Measurements from ENCODE around the gene AK2.

Gene AK2

DNA sequence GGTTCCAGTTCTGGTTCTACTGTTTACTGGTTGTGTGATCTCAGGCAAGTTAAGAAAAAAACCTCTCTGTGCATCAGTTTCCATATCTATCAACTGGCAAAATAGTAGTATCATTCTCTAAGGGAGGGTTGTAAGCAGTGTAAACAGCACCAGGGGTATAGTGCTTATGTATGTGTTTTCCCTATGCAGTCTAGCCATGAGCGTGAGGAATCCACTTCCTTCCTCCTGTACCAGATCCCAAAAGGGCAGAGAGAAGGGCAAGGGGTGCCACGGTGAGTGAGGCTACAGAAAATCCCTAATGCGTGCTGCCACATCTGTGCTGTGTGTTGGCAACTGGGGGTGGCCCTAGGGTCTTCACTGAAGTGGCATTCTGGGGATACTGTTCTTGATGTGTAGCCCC is 53.7 kb downstream of the AK2 start:
- TF ChIP-seq, protein P1, sequence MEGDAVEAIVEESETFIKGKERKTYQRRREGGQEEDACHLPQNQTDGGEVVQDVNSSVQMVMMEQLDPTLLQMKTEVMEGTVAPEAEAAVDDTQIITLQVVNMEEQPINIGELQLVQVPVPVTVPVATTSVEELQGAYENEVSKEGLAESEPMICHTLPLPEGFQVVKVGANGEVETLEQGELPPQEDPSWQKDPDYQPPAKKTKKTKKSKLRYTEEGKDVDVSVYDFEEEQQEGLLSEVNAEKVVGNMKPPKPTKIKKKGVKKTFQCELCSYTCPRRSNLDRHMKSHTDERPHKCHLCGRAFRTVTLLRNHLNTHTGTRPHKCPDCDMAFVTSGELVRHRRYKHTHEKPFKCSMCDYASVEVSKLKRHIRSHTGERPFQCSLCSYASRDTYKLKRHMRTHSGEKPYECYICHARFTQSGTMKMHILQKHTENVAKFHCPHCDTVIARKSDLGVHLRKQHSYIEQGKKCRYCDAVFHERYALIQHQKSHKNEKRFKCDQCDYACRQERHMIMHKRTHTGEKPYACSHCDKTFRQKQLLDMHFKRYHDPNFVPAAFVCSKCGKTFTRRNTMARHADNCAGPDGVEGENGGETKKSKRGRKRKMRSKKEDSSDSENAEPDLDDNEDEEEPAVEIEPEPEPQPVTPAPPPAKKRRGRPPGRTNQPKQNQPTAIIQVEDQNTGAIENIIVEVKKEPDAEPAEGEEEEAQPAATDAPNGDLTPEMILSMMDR (IDR thresholded peaks at IDR 0.05; ENCODE audit: low read depth, low read length, poor library complexity, severe bottlenecking): no peak
- TF ChIP-seq EZH2phosphoT487 (IDR thresholded peaks at IDR 0.05; ENCODE audit: borderline replicate concordance, low read length): no peak
- Histone ChIP-seq H3K79me2 (ENCODE audit: control insufficient read depth, low read length) (no peaks in the 10 kb centered on the region), H3K9me3 (ENCODE audit: control insufficient read depth, insufficient read depth, low read length) (no peaks in the 10 kb centered on the region), H3K4me3 (ENCODE audit: low read length) (no peak overlapping the region), H3K9me2 (replicated peaks; ENCODE audit: control insufficient read depth, low read length) (no peaks in the 10 kb centered on the region), H3K4me2 (ENCODE audit: low read length) (no peak overlapping the region), H3F3A (ENCODE audit: control insufficient read depth, insufficient read depth) (no peaks in the 10 kb centered on the region), H3K4me1 (ENCODE audit: control insufficient read depth, low read length) (peaks cover 38% of the 10 kb centered on the region), H3K36me3 (ENCODE audit: control insufficient read depth, low read length) (no peaks in the 10 kb centered on the region), H3K27ac (ENCODE audit: low read depth, low read length) (no peak overlapping the region), H3K27me3 (ENCODE audit: control insufficient read depth, low read length) (no peaks in the 10 kb centered on the region), H4K20me1 (ENCODE audit: control insufficient read depth, insufficient read depth, low read depth, low read length) (no peaks in the 10 kb centered on the region)

DNA sequence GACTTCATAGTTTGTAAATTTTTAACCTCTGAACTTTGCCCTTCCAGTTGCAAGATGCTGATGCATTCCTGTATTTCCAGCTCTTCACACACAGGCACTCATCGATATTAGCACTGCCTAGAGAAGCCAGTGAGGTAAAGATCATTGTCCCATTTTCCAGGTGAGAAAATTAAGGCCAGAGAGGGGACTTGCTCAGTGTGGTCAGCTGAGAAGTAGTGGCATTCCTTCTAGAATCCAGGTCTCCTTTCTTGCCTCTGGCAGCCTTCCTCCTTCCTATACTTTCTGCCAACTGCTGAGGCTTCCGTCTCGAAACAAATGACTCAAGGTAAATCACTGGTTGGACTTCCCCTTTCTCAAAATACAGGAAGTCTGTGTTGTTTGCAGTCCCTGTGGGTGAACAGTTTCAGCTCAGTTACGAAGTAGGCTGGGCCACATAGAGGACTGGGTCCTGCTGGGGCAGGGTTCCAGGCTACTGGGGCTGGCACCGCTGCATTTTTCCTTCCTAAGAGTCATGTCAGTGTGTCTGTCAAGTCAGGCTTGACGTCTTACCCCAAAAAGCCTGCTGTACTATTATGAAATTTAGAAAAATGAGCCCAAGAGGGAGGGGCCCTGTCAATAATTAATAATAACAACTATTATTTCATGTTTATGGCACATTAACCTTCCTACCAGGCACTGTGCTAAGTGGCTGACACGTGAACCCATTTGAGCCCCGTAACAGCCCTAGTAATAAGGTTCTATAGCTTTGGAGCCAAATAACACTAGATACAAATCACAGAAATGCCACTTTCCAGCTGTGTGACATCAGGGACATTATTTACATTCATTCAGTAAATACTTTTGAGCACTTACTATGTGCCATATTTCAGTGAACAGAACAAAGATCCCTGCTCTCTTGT is 55.4 kb downstream of the AK2 start:
- TF ChIP-seq EZH2phosphoT487 (IDR thresholded peaks at IDR 0.05; ENCODE audit: borderline replicate concordance, low read length): no peak
- TF ChIP-seq, protein P1 (IDR thresholded peaks at IDR 0.05; ENCODE audit: low read depth, low read length, poor library complexity, severe bottlenecking): no peak
- Histone ChIP-seq H3K4me2 (ENCODE audit: low read length) (peak overlapping the region; percentile 74), H3K27ac (ENCODE audit: low read depth, low read length) (peak overlapping the region; percentile 49), H3K27me3 (ENCODE audit: control insufficient read depth, low read length) (no peaks in the 10 kb centered on the region), H3K9me3 (ENCODE audit: control insufficient read depth, insufficient read depth, low read length) (no peaks in the 10 kb centered on the region), H3K9me2 (replicated peaks; ENCODE audit: control insufficient read depth, low read length) (no peaks in the 10 kb centered on the region), H3K79me2 (ENCODE audit: control insufficient read depth, low read length) (no peaks in the 10 kb centered on the region), H3K4me3 (ENCODE audit: low read length) (peak overlapping the region; percentile 56), H3K4me1 (ENCODE audit: control insufficient read depth, low read length) (peaks cover 38% of the 10 kb centered on the region), H3K36me3 (ENCODE audit: control insufficient read depth, low read length) (no peaks in the 10 kb centered on the region), H4K20me1 (ENCODE audit: control insufficient read depth, insufficient read depth, low read depth, low read length) (no peaks in the 10 kb centered on the region), H3F3A (ENCODE audit: control insufficient read depth, insufficient read depth) (no peaks in the 10 kb centered on the region)

DNA sequence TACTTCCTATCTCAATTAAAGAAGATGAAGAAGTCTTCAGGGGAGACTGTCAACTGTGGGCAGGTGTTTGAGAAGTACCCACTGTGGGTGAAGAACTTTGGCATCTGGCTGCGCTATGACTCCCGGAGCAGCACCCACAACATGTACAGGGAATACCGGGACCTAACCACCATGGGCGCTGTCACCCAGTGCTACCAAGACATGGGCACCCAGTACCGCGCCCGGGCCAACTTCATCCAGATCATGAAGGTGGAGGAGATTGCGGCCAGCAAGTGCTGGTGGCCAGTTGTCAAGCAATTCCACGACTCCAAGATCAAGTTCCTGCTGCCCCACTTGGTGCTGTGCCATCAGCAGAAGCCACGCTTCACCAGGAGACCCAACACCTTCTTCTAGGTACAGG is 56.6 kb downstream of the AK2 start:
- no peaks in the 10 kb centered on the region for H3K9me2 ChIP-seq (replicated peaks; ENCODE audit: control insufficient read depth, low read length)
- H3K4me2 ChIP-seq (ENCODE audit: low read length): peak overlapping the region; percentile 74
- no peaks in the 10 kb centered on the region for H3K36me3 ChIP-seq (ENCODE audit: control insufficient read depth, low read length)
- H3F3A ChIP-seq (ENCODE audit: control insufficient read depth, insufficient read depth): no peaks in the 10 kb centered on the region
- H3K4me1 ChIP-seq (ENCODE audit: control insufficient read depth, low read length): peaks cover 38% of the 10 kb centered on the region
- H3K4me3 ChIP-seq (ENCODE audit: low read length): peak overlapping the region; percentile 56
- H3K79me2 ChIP-seq (ENCODE audit: control insufficient read depth, low read length): no peaks in the 10 kb centered on the region
- no peak overlapping the region for H3K27ac ChIP-seq (ENCODE audit: low read depth, low read length)
- H3K9me3 ChIP-seq (ENCODE audit: control insufficient read depth, insufficient read depth, low read length): no peaks in the 10 kb centered on the region
- no peak for TF ChIP-seq EZH2phosphoT487 (IDR thresholded peaks at IDR 0.05; ENCODE audit: borderline replicate concordance, low read length)
- TF ChIP-seq, protein P1 (IDR thresholded peaks at IDR 0.05; ENCODE audit: low read depth, low read length, poor library complexity, severe bottlenecking): no peak
- no peaks in the 10 kb centered on the region for H4K20me1 ChIP-seq (ENCODE audit: control insufficient read depth, insufficient read depth, low read depth, low read length)
- H3K27me3 ChIP-seq (ENCODE audit: control insufficient read depth, low read length): no peaks in the 10 kb centered on the region
